ENCODE data around the gene POFUT1.

POFUT1 gene

GRCh38 chr20:32277361-32278198 is 69.9 kb downstream of the POFUT1 start, which contains the start of gene KIF3B:
TSS of gene KIF3B (plus strand) at chr20:32277651. CDS start at chr20:32309778, 32,127 bp downstream.
- DNase-seq (ENCODE audit: low spot score), result peak; percentile 92

- DNase-seq (ENCODE audit: low spot score), result no peak
Measured at GRCh38 chr20:32278199-32278643, 70.5 kb downstream of the POFUT1 start.

DNA sequence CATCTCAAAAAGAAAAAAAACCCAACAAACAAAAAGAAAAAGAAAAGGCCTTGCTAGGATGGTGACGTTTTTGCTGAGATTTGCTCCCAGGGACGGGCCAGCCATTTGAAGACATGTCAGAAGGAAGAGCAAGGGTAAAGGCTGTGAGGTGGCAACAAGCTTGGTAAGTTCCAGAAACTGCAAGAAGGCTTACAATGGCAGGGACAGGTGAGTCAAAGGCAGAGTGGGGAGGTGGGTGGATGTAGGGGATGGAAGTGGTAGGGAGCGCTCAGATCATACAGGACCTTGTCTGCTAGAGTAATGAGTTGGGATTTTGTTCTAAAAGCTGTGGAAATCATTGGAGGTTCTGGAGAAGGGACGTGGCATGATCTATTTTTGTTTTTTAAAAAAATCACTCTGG is 74.0 kb downstream of the POFUT1 start:
- DNase-seq (ENCODE audit: low spot score), result no peak

GRCh38 chr20:32282461-32282860 is 74.8 kb downstream of the POFUT1 start:
- peak; percentile 48 for DNase-seq (ENCODE audit: low spot score)

GRCh38 chr20:32285082-32285620 is 77.5 kb downstream of the POFUT1 start:
- no peak for DNase-seq (ENCODE audit: low spot score)

GRCh38 chr20:32285621-32286371 is 78.1 kb downstream of the POFUT1 start:
- DNase-seq (ENCODE audit: low spot score), result no peak

- no peak for DNase-seq (ENCODE audit: low spot score)
Measured at GRCh38 chr20:32287231-32287638, 79.6 kb downstream of the POFUT1 start.
